HepG2 (cell line): Measurements from ENCODE around the gene CA14. TPM values are rescaled to one million over a fixed set of nuclear protein-coding genes. Genes with fewer than 3 reads are reported as not detected.

Experiments
- BORCS8-MEF2B ChIP-seq: sonication (generic); formaldehyde crosslinking; IDR thresholded peaks from 2 replicates; pipeline ENCODE4 v1.8.0; 2022; ENCODE audit warnings: mild to moderate bottlenecking, missing genetic modification reagents
- CCAR2 ChIP-seq: fragments of 200-400 bp; formaldehyde crosslinking; optimal IDR thresholded peaks from 2 replicates; pipeline ENCODE3; 2018; ENCODE audit warnings: low read depth, mild to moderate bottlenecking, low read length, moderate library complexity
- GMEB1 ChIP-seq: sonication (generic); formaldehyde crosslinking; IDR thresholded peaks from 2 replicates; pipeline ENCODE4 v1.5.1; 2020; ENCODE audit warnings: missing genetic modification reagents, mild to moderate bottlenecking, borderline replicate concordance
- HOXA9 ChIP-seq: sonication (generic); formaldehyde crosslinking; IDR thresholded peaks from 2 replicates; pipeline ENCODE4 v1.8.1; 2022; ENCODE audit warnings: missing genetic modification reagents, mild to moderate bottlenecking, moderate library complexity, borderline replicate concordance
- KDM4B ChIP-seq: sonication (generic); formaldehyde crosslinking; IDR thresholded peaks from 2 replicates; pipeline ENCODE4 v1.4.0; 2020; ENCODE audit warnings: missing genetic modification reagents
- PAXIP1 ChIP-seq: sonication (generic); formaldehyde crosslinking; conservative IDR thresholded peaks from 2 replicates; pipeline ENCODE4 v1.4.0; 2020; ENCODE audit warnings: mild to moderate bottlenecking, missing genetic modification reagents, moderate library complexity
- REL ChIP-seq: sonication (generic); formaldehyde crosslinking; conservative IDR thresholded peaks from 2 replicates; pipeline ENCODE4 v1.8.0; 2022; ENCODE audit warnings: mild to moderate bottlenecking, missing genetic modification reagents, moderate library complexity
- SIN3B ChIP-seq: fragments of 150-350 bp; IDR thresholded peaks from 2 replicates; pipeline ENCODE4 v1.6.1; 2014; ENCODE audit warnings: low read length
- TBX3 ChIP-seq: fragments of 450-650 bp; IDR thresholded peaks from 2 replicates; pipeline ENCODE4 v1.6.1; 2017; ENCODE audit warnings: antibody characterized with exemption, mild to moderate bottlenecking, inconsistent platforms, borderline replicate concordance
- TSC22D2 ChIP-seq: sonication (generic); formaldehyde crosslinking; IDR thresholded peaks from 2 replicates; pipeline ENCODE4 v1.5.1; 2020; ENCODE audit warnings: missing genetic modification reagents, mild to moderate bottlenecking, borderline replicate concordance
- ZC3H13 ChIP-seq: sonication (generic); formaldehyde crosslinking; IDR thresholded peaks from 2 replicates; pipeline ENCODE4 v1.8.1; 2023; ENCODE audit warnings: mild to moderate bottlenecking, missing genetic modification reagents, moderate library complexity
- ZEB1 ChIP-seq: IDR thresholded peaks from 2 replicates; pipeline ENCODE4 v1.6.1; 2012; ENCODE audit warnings: mild to moderate bottlenecking, low read depth, inconsistent platforms; ENCODE audit not compliant: insufficient replicate concordance
- ZNF12 ChIP-seq: sonication (generic); formaldehyde crosslinking; IDR thresholded peaks from 2 replicates; pipeline ENCODE4 v1.5.0; 2020; ENCODE audit warnings: missing genetic modification reagents
- ZNF296 ChIP-seq: sonication (generic); formaldehyde crosslinking; conservative IDR thresholded peaks from 2 replicates; pipeline ENCODE4 v1.5.0; 2020; ENCODE audit warnings: mild to moderate bottlenecking, missing genetic modification reagents
- ZNF431 ChIP-seq: sonication (generic); formaldehyde crosslinking; IDR thresholded peaks from 2 replicates; pipeline ENCODE4 v1.9.0; 2022; ENCODE audit warnings: missing genetic modification reagents, low read depth, mild to moderate bottlenecking, borderline replicate concordance
- ZNF496 ChIP-seq: sonication (generic); formaldehyde crosslinking; IDR thresholded peaks from 2 replicates; pipeline ENCODE4 v1.8.1; 2023; ENCODE audit warnings: mild to moderate bottlenecking, moderate library complexity, missing genetic modification reagents; ENCODE audit not compliant: insufficient replicate concordance
- ZNF672 ChIP-seq: sonication (generic); formaldehyde crosslinking; IDR thresholded peaks from 2 replicates; pipeline ENCODE4 v1.8.1; 2022; ENCODE audit warnings: missing genetic modification reagents
- polyA plus RNA-seq, 8 experiments: library from polyadenylated mRNA; depleted of rRNA in 3 of 8; stranded (reverse) in 7 of 8; unstranded in 1 of 8; fragments of >200 nt; fragmentation: Illumina TruSeq in 4 of 8; extraction: Trizol in 4 of 8; gene quantifications; 2 replicates each; pipeline versions ENCODE4 v1.2.1 to v1.2.3, GENCODE V29; 2011 to 2016; ENCODE audit warnings: low read depth in 4 of 8, missing spikeins in 1 of 8, mixed read lengths in 1 of 8; ENCODE audit not compliant: insufficient read depth in 1 of 8
- total RNA-seq, 5 experiments: library from RNA; depleted of rRNA; stranded (reverse); fragments of >200 nt; fragmentation: Illumina TruSeq; extraction: Trizol; gene quantifications; 2 replicates each; pipeline ENCODE4 v1.2.3, GENCODE V29; 2016; ENCODE audit warnings: low read depth in 1 of 5
- TF ChIP-seq, protein P1 (sequence below): sonication (generic); formaldehyde crosslinking; IDR thresholded peaks from 2 replicates; pipeline ENCODE4 v1.4.0; 2020; ENCODE audit warnings: mild to moderate bottlenecking, missing genetic modification reagents
- TF ChIP-seq, protein P2 (sequence below): sonication (generic); formaldehyde crosslinking; conservative IDR thresholded peaks from 2 replicates; pipeline ENCODE4 v1.8.0; 2022; ENCODE audit warnings: mild to moderate bottlenecking, moderate library complexity, missing genetic modification reagents

The CA14 gene
- total and polyA plus RNA-seq, 2 of the 13 experiments (the other 11 are each of a cell fraction or from before 2014, with no cell fraction given): 2.4 to 8.5 TPM

- TF ChIP-seq BORCS8-MEF2B (CRISPR knock-in tag): peak; percentile 91
- TF ChIP-seq TSC22D2 (CRISPR knock-in tag): peak; percentile 70; the same call in 1 of the 2 replicates
- peak; percentile 74 for TF ChIP-seq ZNF12 (CRISPR knock-in tag)
- peak; percentile 88; the same call in 1 of the 2 replicates for TF ChIP-seq REL
- no peak for TF ChIP-seq SIN3B
- peak; percentile 94 for TF ChIP-seq HOXA9 (CRISPR knock-in tag)
- TF ChIP-seq ZEB1: no peak
- peak; percentile 57 for TF ChIP-seq PAXIP1 (CRISPR knock-in tag)
- TF ChIP-seq TBX3: no peak
- TF ChIP-seq, protein P1, sequence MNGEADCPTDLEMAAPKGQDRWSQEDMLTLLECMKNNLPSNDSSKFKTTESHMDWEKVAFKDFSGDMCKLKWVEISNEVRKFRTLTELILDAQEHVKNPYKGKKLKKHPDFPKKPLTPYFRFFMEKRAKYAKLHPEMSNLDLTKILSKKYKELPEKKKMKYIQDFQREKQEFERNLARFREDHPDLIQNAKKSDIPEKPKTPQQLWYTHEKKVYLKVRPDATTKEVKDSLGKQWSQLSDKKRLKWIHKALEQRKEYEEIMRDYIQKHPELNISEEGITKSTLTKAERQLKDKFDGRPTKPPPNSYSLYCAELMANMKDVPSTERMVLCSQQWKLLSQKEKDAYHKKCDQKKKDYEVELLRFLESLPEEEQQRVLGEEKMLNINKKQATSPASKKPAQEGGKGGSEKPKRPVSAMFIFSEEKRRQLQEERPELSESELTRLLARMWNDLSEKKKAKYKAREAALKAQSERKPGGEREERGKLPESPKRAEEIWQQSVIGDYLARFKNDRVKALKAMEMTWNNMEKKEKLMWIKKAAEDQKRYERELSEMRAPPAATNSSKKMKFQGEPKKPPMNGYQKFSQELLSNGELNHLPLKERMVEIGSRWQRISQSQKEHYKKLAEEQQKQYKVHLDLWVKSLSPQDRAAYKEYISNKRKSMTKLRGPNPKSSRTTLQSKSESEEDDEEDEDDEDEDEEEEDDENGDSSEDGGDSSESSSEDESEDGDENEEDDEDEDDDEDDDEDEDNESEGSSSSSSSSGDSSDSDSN (CRISPR knock-in tag): peak; percentile 71
- peak; percentile 42; the same call in 1 of the 2 replicates for TF ChIP-seq ZNF672 (CRISPR knock-in tag)
- TF ChIP-seq, protein P2, sequence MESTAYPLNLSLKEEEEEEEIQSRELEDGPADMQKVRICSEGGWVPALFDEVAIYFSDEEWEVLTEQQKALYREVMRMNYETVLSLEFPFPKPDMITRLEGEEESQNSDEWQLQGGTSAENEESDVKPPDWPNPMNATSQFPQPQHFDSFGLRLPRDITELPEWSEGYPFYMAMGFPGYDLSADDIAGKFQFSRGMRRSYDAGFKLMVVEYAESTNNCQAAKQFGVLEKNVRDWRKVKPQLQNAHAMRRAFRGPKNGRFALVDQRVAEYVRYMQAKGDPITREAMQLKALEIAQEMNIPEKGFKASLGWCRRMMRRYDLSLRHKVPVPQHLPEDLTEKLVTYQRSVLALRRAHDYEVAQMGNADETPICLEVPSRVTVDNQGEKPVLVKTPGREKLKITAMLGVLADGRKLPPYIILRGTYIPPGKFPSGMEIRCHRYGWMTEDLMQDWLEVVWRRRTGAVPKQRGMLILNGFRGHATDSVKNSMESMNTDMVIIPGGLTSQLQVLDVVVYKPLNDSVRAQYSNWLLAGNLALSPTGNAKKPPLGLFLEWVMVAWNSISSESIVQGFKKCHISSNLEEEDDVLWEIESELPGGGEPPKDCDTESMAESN (CRISPR knock-in tag): 0 out of 2 replicates have a peak, but pooled peaks have one; percentile 27
- TF ChIP-seq GMEB1 (CRISPR knock-in tag): peak; percentile 74; the same call in 1 of the 2 replicates
- no peak for TF ChIP-seq ZNF296
- peak; percentile 97 for TF ChIP-seq ZC3H13 (CRISPR knock-in tag)
- no peak for TF ChIP-seq ZNF496 (CRISPR knock-in tag)
- peak; percentile 16; the same call in 1 of the 2 replicates for TF ChIP-seq KDM4B (CRISPR knock-in tag)
- TF ChIP-seq CCAR2: no peak
- peak; percentile 83; the same call in 1 of the 2 replicates for TF ChIP-seq ZNF431
Observed at GRCh38 chr1:150235852-150236613, 21.5 kb upstream of the CA14 start, which contains the start of gene ANP32E (continued).
